Measurements from ENCODE around the gene CCDC61. TPM values are rescaled to one million over a fixed set of nuclear protein-coding genes. Genes with fewer than 3 reads are reported as not detected.

Gene CCDC61
- total RNA-seq, 1 experiment from 2014 or later, result 10.5 TPM

DNA sequence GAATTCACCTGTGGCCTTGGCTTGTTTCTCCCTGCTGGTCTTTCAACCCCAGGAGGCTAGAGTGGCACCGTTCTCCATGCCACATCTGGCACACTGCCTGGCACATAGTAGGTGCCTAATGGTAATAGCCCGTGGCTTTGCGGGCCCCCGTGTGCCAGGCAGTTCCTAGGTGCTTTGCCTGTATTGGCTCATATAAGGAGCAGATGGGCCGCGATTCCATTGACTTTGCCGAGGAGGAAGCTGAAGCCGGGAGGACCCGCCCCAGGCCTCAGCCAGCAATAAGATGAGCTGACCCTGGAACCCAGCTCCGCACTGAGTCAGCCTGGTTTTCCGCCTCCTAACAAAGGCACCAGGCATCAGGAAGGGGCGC lies 26.8 kb downstream of the CCDC61 start:
- no peaks in the 10 kb centered on the region; the same call in 1 of the 2 replicates for H3K27me3 ChIP-seq
- no peak for DNase-seq
- H3K9me3 ChIP-seq, result no peaks in the 10 kb centered on the region
- no peak overlapping the region for H3K4me3 ChIP-seq
- H3K36me3 ChIP-seq, result peaks cover 3% of the 10 kb centered on the region; the same call in 1 of the 2 replicates

DNA sequence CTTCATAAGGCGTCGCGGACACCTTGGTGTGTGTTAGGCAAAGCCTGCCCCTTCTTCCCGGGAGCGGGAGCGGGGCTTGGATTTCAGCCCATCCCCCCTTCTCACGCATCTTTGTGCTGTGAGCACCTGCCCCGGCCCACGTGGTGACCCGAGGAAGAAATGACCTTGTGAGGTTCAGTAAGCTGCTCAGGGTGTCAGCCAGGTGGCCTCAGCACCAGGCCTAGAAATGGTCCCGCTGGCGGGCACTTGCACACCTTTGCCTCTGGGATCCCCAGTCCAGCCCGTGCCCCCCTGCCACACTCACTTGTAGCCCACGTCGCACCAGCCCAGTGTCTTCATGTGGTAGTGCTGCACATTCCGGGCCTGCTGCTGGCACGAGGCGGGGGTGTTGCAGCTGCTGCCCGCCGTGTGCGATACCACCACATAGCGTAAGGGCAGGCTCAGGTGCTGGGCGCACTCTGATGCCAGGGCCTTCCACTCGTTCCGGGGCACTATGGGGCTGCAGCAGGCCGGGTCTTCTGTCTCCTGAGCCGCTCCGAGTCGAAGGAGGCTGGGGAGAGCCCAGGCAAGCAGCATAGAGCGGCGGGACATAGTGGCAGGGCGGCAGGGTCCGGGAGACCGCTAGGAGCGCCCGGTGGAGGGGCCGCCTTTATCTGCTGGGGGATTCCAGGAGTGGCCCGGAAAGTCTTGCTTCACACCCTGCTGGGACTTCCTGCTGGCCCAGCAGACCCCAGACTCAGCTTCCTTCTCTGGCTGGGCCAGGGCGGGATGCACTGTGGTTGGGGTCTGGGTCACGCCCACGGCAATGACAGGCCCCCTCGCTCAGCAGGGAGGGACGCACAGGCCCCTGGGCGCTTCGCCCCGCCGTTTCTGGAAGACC lies 27.4 kb downstream of the CCDC61 start, which contains the start of gene PGLYRP1:
PGLYRP1 (minus strand) TSS at position 623 of the 880 bp plus-strand sequence; CDS start at position 591, 32 bp downstream.
- no peak for DNase-seq
- Histone ChIP-seq H3K4me3 (no peak within 1 kb of the TSS), H3K27me3 (no peaks in the 10 kb centered on the region; the same call in 1 of the 2 replicates), H3K36me3 (0 out of 2 replicates have a peak, but pooled peaks cover 2% of the 10 kb centered on the region), H3K9me3 (no peaks in the 10 kb centered on the region)

DNA sequence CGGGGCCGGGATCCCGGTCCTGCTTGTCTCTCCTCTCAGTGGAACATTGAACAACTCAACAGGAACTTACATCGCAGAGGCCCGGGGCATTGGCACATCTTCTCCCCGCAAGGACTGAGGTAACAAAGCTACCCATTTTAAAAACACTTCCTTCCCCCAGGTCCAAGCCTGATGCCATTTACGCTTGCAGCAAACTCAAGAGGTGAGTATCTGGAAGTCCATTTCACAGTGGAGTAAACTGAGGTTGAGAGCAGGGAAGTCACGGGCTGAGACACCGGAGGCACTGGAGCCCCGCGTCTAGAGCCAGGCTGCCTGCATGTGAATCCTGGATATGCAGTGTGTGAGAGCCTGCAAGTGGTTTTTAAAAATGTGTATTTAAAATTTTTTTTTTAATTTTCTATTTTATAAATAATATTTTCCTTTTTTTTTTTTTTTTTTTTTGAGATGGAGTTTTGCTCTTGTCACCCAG lies 28.1 kb downstream of the CCDC61 start:
- no peak for DNase-seq
- Histone ChIP-seq H3K9me3 (no peaks in the 10 kb centered on the region), H3K4me3 (no peak overlapping the region), H3K27me3 (no peaks in the 10 kb centered on the region; the same call in 1 of the 2 replicates), H3K36me3 (no peaks in the 10 kb centered on the region)

DNA sequence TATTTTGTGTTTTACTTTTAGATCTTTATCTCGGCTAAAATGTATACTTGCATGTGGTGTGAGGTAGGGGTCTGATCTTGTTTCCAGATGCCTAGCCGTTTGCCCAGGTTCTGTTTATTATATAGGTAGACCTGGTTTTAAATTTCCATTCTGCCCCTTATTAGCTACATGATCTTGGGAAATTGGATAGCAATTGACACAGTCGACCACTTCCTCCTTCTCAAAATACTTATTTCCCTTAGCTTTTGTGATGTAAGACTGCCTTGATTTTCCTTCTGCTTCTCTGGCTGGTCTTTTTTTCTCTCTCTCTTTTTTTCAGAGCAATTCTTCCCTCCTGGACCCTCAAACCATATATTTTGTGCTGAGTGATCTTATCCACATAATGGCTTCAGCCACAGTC lies 30.6 kb downstream of the CCDC61 start:
- Histone ChIP-seq H3K4me3 (no peak overlapping the region), H3K9me3 (no peaks in the 10 kb centered on the region), H3K27me3 (peaks cover 4% of the 10 kb centered on the region), H3K36me3 (no peaks in the 10 kb centered on the region)
- DNase-seq, result no peak

DNA sequence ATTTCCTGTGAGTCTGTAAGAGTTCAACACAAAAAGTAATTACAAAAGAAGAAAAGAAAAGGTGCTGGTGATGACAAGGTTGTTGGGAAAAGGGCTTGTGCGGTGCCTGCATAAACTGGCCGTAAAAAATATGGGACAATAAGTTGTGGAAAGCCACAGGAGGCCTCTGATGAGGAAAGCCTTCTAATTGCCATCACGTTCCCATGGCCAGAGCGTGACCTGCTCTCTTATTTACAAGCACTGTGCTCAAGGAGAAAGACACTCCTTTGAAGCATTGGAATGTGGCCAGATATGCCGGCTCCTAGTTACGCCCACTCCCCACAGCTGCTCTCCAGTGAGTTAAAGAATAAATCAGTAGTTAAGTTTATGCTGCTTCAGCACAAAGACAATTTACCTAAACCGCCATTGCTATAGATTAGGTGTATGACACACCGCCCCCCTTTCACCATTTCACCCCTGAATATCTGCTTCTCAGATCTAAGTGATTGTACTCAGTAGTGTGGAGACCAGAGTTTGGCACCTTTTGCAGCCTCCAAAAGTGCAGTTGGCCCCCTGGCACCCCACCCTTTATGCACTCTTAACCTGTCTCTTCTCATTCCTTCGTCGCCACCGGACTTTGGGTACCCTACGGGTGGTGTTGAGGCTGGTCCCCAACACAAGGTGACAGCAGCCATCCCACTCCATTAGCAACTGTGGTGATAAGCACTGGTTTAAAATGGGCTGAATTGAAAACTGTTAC lies 35.7 kb downstream of the CCDC61 start:
- no peak overlapping the region for H3K4me3 ChIP-seq
- H3K36me3 ChIP-seq, result no peaks in the 10 kb centered on the region
- no peaks in the 10 kb centered on the region; the same call in 1 of the 2 replicates for H3K9me3 ChIP-seq
- peaks cover 10% of the 10 kb centered on the region for H3K27me3 ChIP-seq
- DNase-seq, result no peak

DNA sequence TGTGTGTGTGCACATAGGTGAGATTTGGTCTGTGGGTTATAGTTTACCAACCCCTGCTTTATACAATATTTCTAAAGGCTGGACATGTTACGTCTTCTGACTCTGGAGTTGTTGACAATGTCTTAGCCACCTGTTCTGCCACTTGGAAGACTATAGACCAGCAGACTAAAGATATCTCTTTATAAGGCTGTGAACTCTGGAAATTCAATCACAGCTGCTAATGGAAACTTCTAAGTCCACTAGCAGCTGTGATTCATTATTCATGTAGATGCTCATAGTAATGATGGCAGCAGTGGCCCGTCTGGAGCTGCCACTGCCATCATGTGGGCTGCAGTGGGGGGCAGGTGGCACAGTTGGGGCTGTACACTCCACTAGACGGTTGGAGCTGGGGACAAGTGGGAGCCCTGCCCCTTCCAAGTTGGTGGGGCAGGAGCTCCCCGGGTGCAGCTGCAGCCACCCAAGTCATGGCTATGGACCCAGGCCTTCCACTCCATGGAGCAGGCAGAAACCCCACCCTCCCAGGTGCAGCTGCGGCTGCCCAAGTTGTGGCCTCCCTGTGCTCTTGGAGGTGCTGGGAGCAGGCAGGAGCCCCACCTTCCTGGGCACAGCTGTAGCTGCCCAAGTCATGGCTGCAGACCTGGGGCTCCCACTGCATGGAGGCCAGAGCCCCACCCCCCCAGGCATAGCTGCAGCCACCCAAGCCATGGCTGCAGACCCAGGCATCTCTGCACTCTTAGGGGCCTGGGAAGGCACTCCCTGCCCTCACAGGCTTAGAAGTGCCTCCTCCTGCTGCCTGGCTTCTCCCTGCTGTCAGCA lies 36.7 kb downstream of the CCDC61 start:
- H3K27me3 ChIP-seq, result peaks cover 10% of the 10 kb centered on the region
- H3K9me3 ChIP-seq, result no peaks in the 10 kb centered on the region; the same call in 1 of the 2 replicates
- H3K36me3 ChIP-seq, result no peaks in the 10 kb centered on the region
- no peak for DNase-seq
- H3K4me3 ChIP-seq, result no peak overlapping the region

DNA sequence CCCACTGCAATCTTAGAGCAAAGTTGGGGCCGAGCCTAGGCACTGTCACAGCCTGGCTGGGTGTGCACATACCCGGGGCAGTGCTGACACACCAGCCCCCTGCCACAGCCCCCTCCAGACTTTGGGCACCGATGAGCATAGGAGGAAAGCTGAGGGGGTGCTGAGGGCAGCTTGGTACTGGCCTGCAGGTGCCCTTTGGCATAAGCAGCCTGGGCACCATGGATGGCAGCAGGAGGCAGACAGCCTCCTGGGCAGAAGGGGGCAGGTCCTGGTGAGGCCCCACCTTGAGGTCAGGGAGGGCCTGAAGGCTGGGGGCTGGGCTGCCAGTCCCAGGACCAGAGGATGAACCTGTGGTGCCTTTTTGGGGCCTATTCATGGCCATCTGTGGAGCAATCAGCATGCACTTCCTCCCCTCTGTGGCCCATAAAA lies 37.3 kb downstream of the CCDC61 start:
- Histone ChIP-seq H3K27me3 (peaks cover 10% of the 10 kb centered on the region), H3K36me3 (no peaks in the 10 kb centered on the region), H3K9me3 (no peaks in the 10 kb centered on the region; the same call in 1 of the 2 replicates), H3K4me3 (no peak overlapping the region)
- no peak for DNase-seq

DNA sequence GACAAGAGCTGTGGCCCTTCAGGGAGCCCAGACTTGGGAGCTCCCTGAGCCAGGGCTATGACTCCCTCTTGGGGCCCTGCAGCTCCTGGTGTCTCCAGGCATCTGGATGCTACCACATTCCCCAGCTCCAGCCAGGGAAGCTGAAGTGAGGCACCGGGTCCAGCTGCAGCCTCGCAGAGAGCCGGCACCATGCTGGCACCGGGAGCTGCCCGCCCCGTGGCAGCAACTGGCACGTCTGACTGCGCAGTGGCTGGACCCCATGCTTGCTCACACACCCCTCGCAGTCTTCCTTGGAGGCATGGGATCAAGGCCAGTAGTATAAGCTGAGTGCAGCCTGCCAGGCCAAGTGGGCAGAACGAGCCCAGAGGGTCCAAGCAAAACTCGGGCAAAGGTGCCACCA lies 38.1 kb downstream of the CCDC61 start:
- no peak for DNase-seq
- Histone ChIP-seq H3K4me3 (no peak overlapping the region), H3K9me3 (no peaks in the 10 kb centered on the region; the same call in 1 of the 2 replicates), H3K36me3 (no peaks in the 10 kb centered on the region), H3K27me3 (peaks cover 10% of the 10 kb centered on the region)

DNA sequence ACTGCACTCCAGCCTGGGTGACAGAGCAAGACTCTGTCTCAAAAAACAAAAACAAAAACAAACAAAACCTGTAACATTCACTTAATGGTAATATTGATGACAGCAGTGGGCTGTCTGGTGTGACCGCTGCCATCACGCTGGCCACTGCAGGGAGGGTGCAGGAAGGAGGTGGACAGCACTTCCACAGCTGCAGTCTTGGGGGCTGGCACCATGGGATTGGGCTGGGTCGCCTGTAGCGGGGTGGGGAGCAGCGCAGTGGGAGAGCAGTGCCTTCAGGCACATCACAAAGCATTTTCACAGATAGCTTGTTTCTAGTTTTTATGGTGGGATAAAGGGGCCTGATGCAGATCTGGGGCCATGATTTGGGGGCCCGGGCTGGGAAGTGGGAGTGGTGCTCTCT lies 40.3 kb downstream of the CCDC61 start:
- Histone ChIP-seq H3K4me3 (no peak overlapping the region), H3K9me3 (no peaks in the 10 kb centered on the region; the same call in 1 of the 2 replicates), H3K36me3 (no peaks in the 10 kb centered on the region), H3K27me3 (peaks cover 17% of the 10 kb centered on the region)
- DNase-seq, result no peak

DNA sequence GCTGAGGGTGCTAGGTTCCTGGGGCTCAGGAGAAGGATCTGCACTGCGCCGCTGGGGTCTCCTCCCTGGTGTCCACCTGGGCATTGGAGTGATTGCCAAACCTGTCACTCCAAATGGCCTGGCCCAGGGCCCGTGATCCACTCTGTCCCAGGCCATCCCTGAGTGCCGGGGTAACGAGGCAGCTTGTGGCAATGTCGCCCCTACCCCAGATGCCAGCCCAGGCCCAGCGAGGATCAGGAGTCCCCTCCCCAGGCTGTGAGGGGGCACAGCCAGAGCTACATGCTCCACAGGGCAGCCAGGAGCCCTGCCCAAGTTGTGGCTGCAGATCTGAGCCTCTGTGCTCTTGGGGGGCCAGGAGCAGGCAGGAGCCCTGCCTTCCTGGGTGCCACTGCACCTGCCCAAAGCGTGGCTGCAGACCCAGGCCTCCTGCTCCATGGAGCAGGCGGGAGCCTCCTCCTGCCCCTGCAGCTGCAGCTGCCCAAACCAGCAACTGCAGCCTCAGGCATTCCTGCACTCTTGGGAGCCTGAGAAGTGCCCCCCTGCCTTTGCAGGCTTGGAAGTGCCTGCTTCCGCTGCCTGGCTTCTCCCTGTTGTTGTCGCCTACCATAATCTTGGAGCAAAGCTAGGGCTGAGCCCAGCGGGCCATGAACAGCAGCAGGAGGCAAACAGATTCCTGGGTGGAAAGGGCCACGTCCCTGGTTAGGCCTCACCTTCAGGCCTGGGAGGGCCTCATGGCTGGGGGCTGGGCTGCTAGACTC lies 40.9 kb downstream of the CCDC61 start:
- Histone ChIP-seq H3K9me3 (no peaks in the 10 kb centered on the region; the same call in 1 of the 2 replicates), H3K36me3 (no peaks in the 10 kb centered on the region), H3K4me3 (no peak overlapping the region), H3K27me3 (peaks cover 22% of the 10 kb centered on the region)
- DNase-seq, result no peak

DNA sequence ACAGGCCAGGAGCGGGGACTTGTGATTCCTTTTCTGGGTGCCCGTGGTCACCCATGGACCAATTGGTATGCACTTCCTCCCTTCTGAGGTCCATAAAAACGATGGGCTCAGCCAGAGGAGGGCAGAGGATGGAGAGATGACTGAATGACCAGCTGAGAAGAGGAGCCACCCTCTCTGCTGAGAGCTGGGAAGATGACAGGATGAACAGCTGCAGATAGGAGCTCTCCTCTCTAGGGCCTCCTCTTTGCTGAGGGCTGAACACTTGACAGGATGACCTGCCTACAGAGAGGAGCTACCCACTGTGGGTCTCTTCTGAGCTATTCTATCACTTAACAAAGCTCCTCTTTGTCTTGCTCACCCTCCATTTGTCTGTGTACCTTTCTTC lies 41.5 kb downstream of the CCDC61 start:
- H3K36me3 ChIP-seq, result no peaks in the 10 kb centered on the region
- no peaks in the 10 kb centered on the region; the same call in 1 of the 2 replicates for H3K9me3 ChIP-seq
- H3K27me3 ChIP-seq, result peaks cover 26% of the 10 kb centered on the region
- no peak overlapping the region for H3K4me3 ChIP-seq
- DNase-seq, result no peak

DNA sequence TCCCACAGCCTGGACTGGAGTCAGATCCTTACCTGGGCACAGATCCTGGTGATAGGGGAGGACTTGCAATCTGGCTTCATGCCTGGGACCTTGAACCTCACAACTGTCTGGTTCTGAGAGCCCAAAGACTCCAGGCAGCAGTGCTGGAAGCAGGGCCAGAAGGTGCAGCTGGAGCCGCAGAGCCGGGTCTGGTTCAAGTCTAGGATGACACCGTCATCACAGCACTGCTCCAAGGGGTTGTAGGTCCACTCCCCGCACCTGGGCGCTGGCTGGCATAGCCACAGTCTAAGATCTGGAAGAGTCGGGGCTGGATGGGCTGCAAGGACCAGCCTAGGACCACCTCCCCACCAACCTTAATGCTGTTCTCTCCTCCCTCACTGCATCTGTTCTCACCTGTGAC lies 44.9 kb downstream of the CCDC61 start:
- Histone ChIP-seq H3K9me3 (no peaks in the 10 kb centered on the region), H3K4me3 (no peak overlapping the region), H3K36me3 (no peaks in the 10 kb centered on the region), H3K27me3 (peaks cover 46% of the 10 kb centered on the region)
- DNase-seq, result no peak

DNA sequence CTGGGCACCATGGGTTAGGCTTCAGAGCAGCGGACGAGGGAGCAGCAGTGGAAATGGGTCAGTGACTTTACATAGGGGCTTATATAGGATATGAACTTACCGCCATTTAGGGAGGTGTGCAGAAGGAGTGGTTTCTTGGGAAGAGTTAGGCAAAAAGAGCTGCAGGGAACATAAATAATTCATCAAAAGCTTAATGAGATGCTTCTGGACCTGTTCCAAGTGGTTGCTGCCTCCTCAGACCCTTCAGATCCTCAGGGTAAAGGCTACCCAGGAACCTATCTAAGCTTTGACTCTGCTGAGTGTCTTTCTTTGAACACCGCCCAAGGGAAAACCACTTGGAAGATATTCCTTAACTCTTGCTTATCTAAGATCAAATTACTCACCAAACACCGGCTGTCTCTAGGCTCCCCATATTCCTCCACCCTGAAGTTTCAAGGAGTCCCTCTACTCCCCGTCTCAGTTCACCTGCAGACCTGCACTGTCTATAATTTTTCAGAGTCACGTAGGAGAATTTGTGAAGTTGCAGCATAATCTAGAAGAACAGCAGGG lies 45.8 kb downstream of the CCDC61 start, which contains the start of gene IGFL4:
IGFL4 (minus strand) TSS at position 51 of the 549 bp plus-strand sequence; CDS start at position 11, 40 bp downstream.
- DNase-seq, result no peak
- peaks cover under 1% of the 10 kb centered on the region; the same call in 1 of the 2 replicates for H3K9me3 ChIP-seq
- peaks cover 48% of the 10 kb centered on the region for H3K27me3 ChIP-seq
- no peak within 1 kb of the TSS for H3K4me3 ChIP-seq
- no peaks in the 10 kb centered on the region for H3K36me3 ChIP-seq

DNA sequence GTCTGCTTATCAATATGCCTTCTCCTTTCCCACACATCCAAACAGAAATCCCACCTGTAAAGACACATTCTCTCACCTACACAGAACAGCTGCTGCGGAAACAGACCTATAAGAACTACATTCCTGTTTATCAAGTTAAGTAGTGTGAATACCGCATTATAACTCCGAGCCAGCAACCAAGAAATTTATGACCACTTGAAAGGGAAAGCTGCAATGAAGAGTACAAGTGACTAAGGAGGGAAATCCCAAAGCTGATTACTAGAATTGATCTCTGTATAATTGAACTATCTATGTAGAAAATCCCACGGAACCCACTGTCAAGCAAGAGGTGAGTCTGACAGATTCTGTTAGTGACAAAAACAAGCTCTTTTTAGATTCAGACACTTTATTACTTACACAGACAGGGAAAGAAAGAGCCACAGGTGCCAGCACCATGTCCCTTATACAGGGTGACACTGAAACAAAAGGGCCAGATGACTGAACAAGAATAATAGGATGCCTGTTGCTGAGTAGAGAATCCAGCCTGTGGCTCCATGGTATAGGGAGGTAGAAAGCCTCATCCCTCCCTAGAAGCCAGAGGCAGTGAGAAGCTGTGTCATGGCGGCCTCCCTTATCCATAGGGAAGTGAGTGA lies 47.1 kb downstream of the CCDC61 start:
- peaks cover 62% of the 10 kb centered on the region for H3K27me3 ChIP-seq
- no peaks in the 10 kb centered on the region for H3K36me3 ChIP-seq
- H3K4me3 ChIP-seq, result no peak overlapping the region

DNA sequence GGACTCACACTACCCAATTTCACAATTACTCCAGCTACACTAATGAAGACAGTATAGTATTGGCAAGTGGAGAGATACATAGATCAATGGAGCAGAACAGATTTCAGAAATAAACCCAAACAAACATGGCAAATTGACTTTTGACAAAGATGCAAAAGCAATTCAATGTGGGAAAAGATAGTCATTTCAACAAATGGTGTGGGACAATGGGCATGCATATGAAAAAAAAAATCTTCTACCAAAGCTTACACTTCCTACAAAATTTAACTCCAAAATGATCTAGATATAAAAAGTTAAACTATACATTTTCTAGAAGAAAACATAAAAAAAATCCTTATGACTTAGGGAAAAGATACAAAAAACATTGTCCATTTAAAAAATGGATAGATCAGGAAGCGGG lies 48.3 kb downstream of the CCDC61 start:
- no peak for DNase-seq
- Histone ChIP-seq H3K27me3 (peaks cover 73% of the 10 kb centered on the region), H3K4me3 (no peak overlapping the region)

More for the DNA sequence above, 47.1 kb downstream of the CCDC61 start:
- no peak for DNase-seq
- H3K9me3 ChIP-seq, result peaks cover 9% of the 10 kb centered on the region

More for the DNA sequence above, 48.3 kb downstream of the CCDC61 start:
- peaks cover 20% of the 10 kb centered on the region for H3K9me3 ChIP-seq
- H3K36me3 ChIP-seq, result no peaks in the 10 kb centered on the region

Data from MG63 (cell line).